Effector memory CD4-positive, alpha-beta T cell (primary cell): ENCODE results near the gene LSM4.
A peak's percentile ranks its signal among the peaks of the same experiment; 100 is the strongest.
"Not testable (repeated sequence)": the region's sequence is repeated elsewhere in the genome, so short reads cannot be mapped to it uniquely, and the experiment has no call there.

ENCODE experiments used
- DNase-seq, 3 donors: peaks; one replicate each; pipeline ENCODE4 v3.0.0-alpha.2; 2020
- H3K27ac ChIP-seq: 2 replicates; pipeline ENCODE4 v1.7.0; 2013; ENCODE audit warnings: mild to moderate bottlenecking, low read length, moderate library complexity; ENCODE audit not compliant: insufficient read depth, poor library complexity, severe bottlenecking
- H3K27me3 ChIP-seq: replicated peaks from 2 replicates; pipeline ENCODE4 v1.7.0; 2013; ENCODE audit warnings: mild to moderate bottlenecking, low read length; ENCODE audit not compliant: insufficient read depth, control insufficient read depth, poor library complexity, severe bottlenecking
- H3K36me3 ChIP-seq: 2 replicates; pipeline ENCODE4 v1.7.0; 2013; ENCODE audit warnings: mild to moderate bottlenecking, low read length, moderate library complexity; ENCODE audit not compliant: control insufficient read depth, insufficient read depth
- H3K4me1 ChIP-seq: 2 replicates; pipeline ENCODE4 v1.7.0; 2013; ENCODE audit warnings: low read length, mild to moderate bottlenecking; ENCODE audit not compliant: control insufficient read depth, insufficient read depth, poor library complexity, severe bottlenecking
- H3K4me3 ChIP-seq: 2 replicates; pipeline ENCODE4 v1.7.0; 2013; ENCODE audit warnings: low read length, low read depth, mild to moderate bottlenecking; ENCODE audit not compliant: insufficient read depth, poor library complexity, severe bottlenecking
- H3K9me3 ChIP-seq: 2 replicates; pipeline ENCODE4 v1.7.0; 2013; ENCODE audit warnings: mild to moderate bottlenecking, low read length, moderate library complexity; ENCODE audit not compliant: control insufficient read depth

LSM4 gene

GRCh38 chr19:18329035-18329376 lies 6.1 kb upstream of the LSM4 start:
- no peaks in the 10 kb centered on the region for H3K36me3 ChIP-seq
- no peak for DNase-seq
- H3K4me3 ChIP-seq = no peak overlapping the region
- H3K27me3 ChIP-seq = no peaks in the 10 kb centered on the region
- peaks cover 4% of the 10 kb centered on the region for H3K4me1 ChIP-seq
- H3K27ac ChIP-seq = no peak overlapping the region
- no peaks in the 10 kb centered on the region for H3K9me3 ChIP-seq

DNA sequence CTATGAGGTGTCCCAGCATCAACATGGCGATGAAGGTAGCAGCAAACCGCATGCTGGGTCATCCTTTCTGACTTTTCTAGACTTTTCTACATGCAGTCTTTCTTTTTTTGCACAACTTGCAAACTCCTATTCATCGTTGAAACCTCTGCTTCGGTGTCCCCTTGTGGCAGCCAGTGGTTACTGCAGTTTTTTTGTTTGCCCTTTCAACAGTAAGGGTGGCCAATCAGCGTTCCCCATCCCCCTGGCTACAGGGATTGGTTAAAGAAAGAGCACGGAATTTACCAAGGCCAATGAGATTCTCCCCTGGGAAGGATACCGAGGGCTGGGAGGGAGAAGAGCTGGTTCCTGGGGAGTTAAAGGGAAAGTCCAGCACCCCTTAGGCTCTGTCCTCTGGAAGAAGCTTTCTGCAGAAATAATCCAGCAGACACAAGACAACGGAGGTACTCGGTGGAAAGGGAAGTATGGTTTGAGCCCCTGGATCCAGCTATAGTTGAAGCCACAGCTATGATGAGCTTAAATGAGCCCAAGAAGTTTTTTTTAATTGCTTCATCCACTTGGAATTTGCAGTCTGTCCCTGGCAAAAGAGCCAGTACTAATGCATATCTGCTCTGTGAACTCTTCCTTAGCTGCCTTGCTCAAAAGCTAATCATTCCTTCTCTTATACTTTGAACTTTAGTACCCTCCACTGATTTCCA lies 5.6 kb upstream of the LSM4 start:
- Histone ChIP-seq H3K27ac (peak overlapping the region; percentile 29), H3K27me3 (no peaks in the 10 kb centered on the region), H3K36me3 (no peaks in the 10 kb centered on the region), H3K9me3 (no peaks in the 10 kb centered on the region), H3K4me3 (no peak overlapping the region), H3K4me1 (peaks cover 5% of the 10 kb centered on the region)
- peak; percentile 79 to 81 (median 79) for DNase-seq

- Histone ChIP-seq H3K27ac (no peak overlapping the region), H3K4me3 (no peak overlapping the region), H3K4me1 (peaks cover 18% of the 10 kb centered on the region), H3K36me3 (no peaks in the 10 kb centered on the region), H3K9me3 (no peaks in the 10 kb centered on the region), H3K27me3 (no peaks in the 10 kb centered on the region)
- no peak for DNase-seq
Measured at GRCh38 chr19:18326772-18327171, 3.9 kb upstream of the LSM4 start.

DNA sequence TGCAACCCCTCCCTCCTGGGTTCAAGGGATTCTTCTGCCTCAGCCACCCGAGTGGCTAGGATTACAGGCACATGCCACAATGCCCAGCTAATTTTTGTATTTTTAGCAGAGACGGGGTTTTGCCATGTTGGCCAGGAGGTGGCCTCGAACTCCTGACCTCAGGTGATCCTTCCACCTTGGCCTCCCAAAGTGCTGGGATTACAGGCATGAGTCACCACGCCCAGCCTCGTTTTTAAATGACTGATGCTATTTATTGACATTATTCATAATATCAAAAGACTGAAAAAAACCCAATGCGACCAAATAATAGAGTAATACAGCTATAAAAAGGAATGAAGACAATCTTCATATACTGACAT lies 1.5 kb upstream of the LSM4 start:
- not testable (repeated sequence) for H3K4me3 ChIP-seq, DNase-seq, H3K27ac ChIP-seq, H3K9me3 ChIP-seq, H3K27me3 ChIP-seq, H3K36me3 ChIP-seq
- H3K4me1 ChIP-seq = peaks cover 42% of the 10 kb centered on the region

GRCh38 chr19:18322318-18322758 lies 538 bp downstream of the LSM4 start:
- Histone ChIP-seq H3K27me3 (no peaks in the 10 kb centered on the region), H3K4me1 (peaks cover 53% of the 10 kb centered on the region), H3K4me3 (peak overlapping the region; percentile 80), H3K27ac (peak overlapping the region; percentile 79), H3K9me3 (no peaks in the 10 kb centered on the region), H3K36me3 (no peaks in the 10 kb centered on the region)
- no peak for DNase-seq

DNA sequence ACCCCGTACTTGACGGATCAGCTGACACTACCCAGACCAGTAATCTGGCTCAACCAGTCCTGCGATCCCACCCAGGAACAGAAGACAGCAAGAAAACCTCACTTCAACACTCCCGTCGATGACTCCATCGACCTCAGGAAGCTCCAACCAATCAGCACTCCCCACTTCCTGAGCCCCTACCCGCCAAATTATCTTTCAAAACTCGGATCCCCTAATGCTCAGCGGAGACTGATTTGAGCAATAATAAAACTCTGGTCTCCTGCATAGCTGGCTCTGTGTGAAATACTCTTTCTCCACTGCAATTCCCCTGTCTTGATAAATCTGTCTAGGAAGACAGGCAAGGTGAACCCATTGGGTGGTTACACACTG lies 1.2 kb downstream of the LSM4 start:
- Histone ChIP-seq H3K27ac (peak overlapping the region; percentile 79), H3K4me1 (peaks cover 53% of the 10 kb centered on the region), H3K9me3 (no peaks in the 10 kb centered on the region), H3K36me3 (no peaks in the 10 kb centered on the region), H3K27me3 (no peaks in the 10 kb centered on the region), H3K4me3 (peak overlapping the region; percentile 80)
- no peak for DNase-seq

GRCh38 chr19:18320865-18321733 lies 1.8 kb downstream of the LSM4 start:
- Histone ChIP-seq H3K9me3 (no peaks in the 10 kb centered on the region), H3K4me1 (peaks cover 53% of the 10 kb centered on the region), H3K27ac (peak overlapping the region; percentile 79), H3K27me3 (no peaks in the 10 kb centered on the region), H3K4me3 (no peak overlapping the region), H3K36me3 (no peaks in the 10 kb centered on the region)
- no peak for DNase-seq

- no peaks in the 10 kb centered on the region for H3K9me3 ChIP-seq
- DNase-seq = no peak
- no peaks in the 10 kb centered on the region for H3K27me3 ChIP-seq
- H3K27ac ChIP-seq = peak overlapping the region; percentile 79
- no peak overlapping the region for H3K4me3 ChIP-seq
- peaks cover 53% of the 10 kb centered on the region for H3K4me1 ChIP-seq
- H3K36me3 ChIP-seq = peaks cover under 1% of the 10 kb centered on the region
Measured at GRCh38 chr19:18319591-18320135, 3.2 kb downstream of the LSM4 start.

- peak overlapping the region; percentile 81 for H3K27ac ChIP-seq
- H3K4me1 ChIP-seq = peaks cover 49% of the 10 kb centered on the region
- H3K36me3 ChIP-seq = peaks cover 5% of the 10 kb centered on the region
- H3K4me3 ChIP-seq = peak overlapping the region; percentile 27
- peak; percentile 35 to 49 (median 39) for DNase-seq
- H3K27me3 ChIP-seq = no peaks in the 10 kb centered on the region
- no peaks in the 10 kb centered on the region for H3K9me3 ChIP-seq
Measured at GRCh38 chr19:18317961-18318800, 4.7 kb downstream of the LSM4 start.
